ENCODE data around the gene PPFIA2.

Gene PPFIA2

GRCh38 chr12:81539279-81539678, 219.9 kb downstream of the PPFIA2 start:
- Histone ChIP-seq H3K9me3 (ENCODE audit: insufficient read depth, low read depth, low read length) (no peaks in the 10 kb centered on the region), H3F3A (ENCODE audit: low read depth) (no peaks in the 10 kb centered on the region), H3K4me2 (ENCODE audit: low read depth, low read length, poor library complexity, severe bottlenecking) (no peak overlapping the region), H4K20me1 (ENCODE audit: insufficient read depth, low read length, poor library complexity, severe bottlenecking) (no peaks in the 10 kb centered on the region), H3K36me3 (ENCODE audit: insufficient read depth, low read length) (no peaks in the 10 kb centered on the region), H3K27me3 (ENCODE audit: insufficient read depth, low read length, poor library complexity, severe bottlenecking) (no peaks in the 10 kb centered on the region), H3K9me2 (replicated peaks; ENCODE audit: low read depth, low read length) (no peaks in the 10 kb centered on the region), H2AFZ (ENCODE audit: low read length) (no peak overlapping the region), H3K4me1 (ENCODE audit: insufficient read depth, low read length, poor library complexity, severe bottlenecking) (no peaks in the 10 kb centered on the region), H3K4me3 (ENCODE audit: low read length, poor library complexity, severe bottlenecking) (no peak overlapping the region), H3K79me2 (ENCODE audit: insufficient read depth, low read length) (no peaks in the 10 kb centered on the region), H3K9ac (ENCODE audit: low read depth, low read length, poor library complexity, severe bottlenecking) (no peak overlapping the region)
- no peak for TF ChIP-seq EZH2phosphoT487 (IDR thresholded peaks at IDR 0.05; ENCODE audit: borderline replicate concordance)
- no peak for TF ChIP-seq CTCF (conservative IDR thresholded peaks at IDR 0.05; ENCODE audit: low read length)

- Histone ChIP-seq H3K9ac (ENCODE audit: low read depth, low read length, poor library complexity, severe bottlenecking) (no peak overlapping the region), H3K27me3 (ENCODE audit: insufficient read depth, low read length, poor library complexity, severe bottlenecking) (no peaks in the 10 kb centered on the region), H3K9me2 (replicated peaks; ENCODE audit: low read depth, low read length) (no peaks in the 10 kb centered on the region), H3K9me3 (ENCODE audit: insufficient read depth, low read depth, low read length) (no peaks in the 10 kb centered on the region), H2AFZ (ENCODE audit: low read length) (no peak overlapping the region), H4K20me1 (ENCODE audit: insufficient read depth, low read length, poor library complexity, severe bottlenecking) (no peaks in the 10 kb centered on the region), H3K79me2 (ENCODE audit: insufficient read depth, low read length) (no peaks in the 10 kb centered on the region), H3K4me3 (ENCODE audit: low read length, poor library complexity, severe bottlenecking) (no peak overlapping the region), H3K36me3 (ENCODE audit: insufficient read depth, low read length) (no peaks in the 10 kb centered on the region), H3F3A (ENCODE audit: low read depth) (no peaks in the 10 kb centered on the region), H3K4me2 (ENCODE audit: low read depth, low read length, poor library complexity, severe bottlenecking) (no peak overlapping the region), H3K4me1 (ENCODE audit: insufficient read depth, low read length, poor library complexity, severe bottlenecking) (no peaks in the 10 kb centered on the region)
- TF ChIP-seq EZH2phosphoT487 (IDR thresholded peaks at IDR 0.05; ENCODE audit: borderline replicate concordance), result no peak
Observed at GRCh38 chr12:81533054-81533453, 226.1 kb downstream of the PPFIA2 start.

GRCh38 chr12:81530352-81530751, 228.8 kb downstream of the PPFIA2 start:
- no peaks in the 10 kb centered on the region for H3K4me1 ChIP-seq (ENCODE audit: insufficient read depth, low read length, poor library complexity, severe bottlenecking)
- H3K9me2 ChIP-seq (replicated peaks; ENCODE audit: low read depth, low read length), result no peaks in the 10 kb centered on the region
- H3K4me2 ChIP-seq (ENCODE audit: low read depth, low read length, poor library complexity, severe bottlenecking), result no peak overlapping the region
- H3K36me3 ChIP-seq (ENCODE audit: insufficient read depth, low read length), result no peaks in the 10 kb centered on the region
- H3K9me3 ChIP-seq (ENCODE audit: insufficient read depth, low read depth, low read length), result no peaks in the 10 kb centered on the region
- no peaks in the 10 kb centered on the region for H4K20me1 ChIP-seq (ENCODE audit: insufficient read depth, low read length, poor library complexity, severe bottlenecking)
- no peaks in the 10 kb centered on the region for H3K79me2 ChIP-seq (ENCODE audit: insufficient read depth, low read length)
- no peak overlapping the region for H3K9ac ChIP-seq (ENCODE audit: low read depth, low read length, poor library complexity, severe bottlenecking)
- H3K27me3 ChIP-seq (ENCODE audit: insufficient read depth, low read length, poor library complexity, severe bottlenecking), result no peaks in the 10 kb centered on the region
- H3F3A ChIP-seq (ENCODE audit: low read depth), result no peaks in the 10 kb centered on the region
- no peak overlapping the region for H3K4me3 ChIP-seq (ENCODE audit: low read length, poor library complexity, severe bottlenecking)
- no peak overlapping the region for H2AFZ ChIP-seq (ENCODE audit: low read length)
- TF ChIP-seq CTCF (conservative IDR thresholded peaks at IDR 0.05; ENCODE audit: low read length) (no peak), EZH2phosphoT487 (IDR thresholded peaks at IDR 0.05; ENCODE audit: borderline replicate concordance) (no peak)

All from Loucy (cell line).